ENCODE data around the gene ERFL.

- TF ChIP-seq CTCF (conservative IDR thresholded peaks at IDR 0.05; ENCODE audit: low read depth in 2 of 2): no peak
- no peak for TF ChIP-seq JUNB (IDR thresholded peaks at IDR 0.05; ENCODE audit: unreplicated experiment)
Measured at GRCh38 chr19:41861116-41861768, 67.0 kb downstream of the ERFL start.

All from GM23338 (cell line).